ENCODE results near the gene FMN1. TPM values are rescaled to one million over a fixed set of nuclear protein-coding genes. Genes with fewer than 3 reads are reported as not detected.
A peak's percentile ranks its signal among the peaks of the same experiment; 100 is the strongest.

Gene FMN1
- total RNA-seq, 1 donor from 2014 or later: 4.0 TPM

- Mint-ChIP-seq H3K4me3 (ENCODE audit: unreplicated experiment) (no peak overlapping the region), H3K27ac (ENCODE audit: unreplicated experiment) (peak overlapping the region; percentile 68), H3K9me3 (ENCODE audit: low read depth) (peaks cover 8% of the 10 kb centered on the region), H3K36me3 (ENCODE audit: low read depth) (no peaks in the 10 kb centered on the region), H3K4me1 (ENCODE audit: low read depth) (peaks cover 67% of the 10 kb centered on the region), H3K27me3 (ENCODE audit: low read depth) (no peaks in the 10 kb centered on the region)
- no peak for TF ChIP-seq CTCF (IDR thresholded peaks at IDR 0.05)
- DNase-seq (ENCODE audit: low spot score): no peak
These were observed 83.5 kb downstream of the FMN1 start for GRCh38 chr15:33111041-33111451.

- DNase-seq (ENCODE audit: low spot score): no peak
- H3K4me3 Mint-ChIP-seq (ENCODE audit: unreplicated experiment): no peak overlapping the region
- H3K9me3 Mint-ChIP-seq (ENCODE audit: low read depth): peaks cover 8% of the 10 kb centered on the region
- TF ChIP-seq CTCF (IDR thresholded peaks at IDR 0.05): no peak
- peaks cover 56% of the 10 kb centered on the region for H3K4me1 Mint-ChIP-seq (ENCODE audit: low read depth)
- H3K36me3 Mint-ChIP-seq (ENCODE audit: low read depth): no peaks in the 10 kb centered on the region
- no peaks in the 10 kb centered on the region for H3K27me3 Mint-ChIP-seq (ENCODE audit: low read depth)
- H3K27ac Mint-ChIP-seq (ENCODE audit: unreplicated experiment): no peak overlapping the region
These were observed 85.2 kb downstream of the FMN1 start for GRCh38 chr15:33109345-33109744.

- H3K4me3 Mint-ChIP-seq (ENCODE audit: unreplicated experiment): no peak overlapping the region
- peaks cover 58% of the 10 kb centered on the region for H3K4me1 Mint-ChIP-seq (ENCODE audit: low read depth)
- peaks cover 8% of the 10 kb centered on the region for H3K9me3 Mint-ChIP-seq (ENCODE audit: low read depth)
- H3K36me3 Mint-ChIP-seq (ENCODE audit: low read depth): no peaks in the 10 kb centered on the region
- no peak for TF ChIP-seq CTCF (IDR thresholded peaks at IDR 0.05)
- H3K27ac Mint-ChIP-seq (ENCODE audit: unreplicated experiment): no peak overlapping the region
- DNase-seq (ENCODE audit: low spot score): no peak
- H3K27me3 Mint-ChIP-seq (ENCODE audit: low read depth): no peaks in the 10 kb centered on the region
These were observed 86.0 kb downstream of the FMN1 start for GRCh38 chr15:33108518-33108917.

- DNase-seq (ENCODE audit: low spot score): no peak
- H3K4me3 Mint-ChIP-seq (ENCODE audit: unreplicated experiment): no peak overlapping the region
- peaks cover 55% of the 10 kb centered on the region for H3K4me1 Mint-ChIP-seq (ENCODE audit: low read depth)
- no peak for TF ChIP-seq CTCF (IDR thresholded peaks at IDR 0.05)
- H3K27me3 Mint-ChIP-seq (ENCODE audit: low read depth): no peaks in the 10 kb centered on the region
- H3K9me3 Mint-ChIP-seq (ENCODE audit: low read depth): peaks cover 8% of the 10 kb centered on the region
- H3K36me3 Mint-ChIP-seq (ENCODE audit: low read depth): no peaks in the 10 kb centered on the region
- H3K27ac Mint-ChIP-seq (ENCODE audit: unreplicated experiment): peak overlapping the region; percentile 18
These were observed 86.6 kb downstream of the FMN1 start for GRCh38 chr15:33107950-33108349.

- Mint-ChIP-seq H3K27ac (ENCODE audit: unreplicated experiment) (peak overlapping the region; percentile 67), H3K4me1 (ENCODE audit: low read depth) (peaks cover 29% of the 10 kb centered on the region), H3K4me3 (ENCODE audit: unreplicated experiment) (no peak overlapping the region), H3K27me3 (ENCODE audit: low read depth) (no peaks in the 10 kb centered on the region), H3K9me3 (ENCODE audit: low read depth) (peaks cover 3% of the 10 kb centered on the region), H3K36me3 (ENCODE audit: low read depth) (no peaks in the 10 kb centered on the region)
- DNase-seq (ENCODE audit: low spot score): no peak
- no peak for TF ChIP-seq CTCF (IDR thresholded peaks at IDR 0.05)
These were observed 90.3 kb downstream of the FMN1 start for GRCh38 chr15:33104212-33104611.

Data from chondrocyte (in vitro differentiated cells).